ENCODE data around the gene LYRM2.
A peak's percentile ranks its signal among the peaks of the same experiment; 100 is the strongest.
"Not testable (repeated sequence)": the region's sequence is repeated elsewhere in the genome, so short reads cannot be mapped to it uniquely, and the experiment has no call there.

Gene LYRM2

GRCh38 chr6:89643406-89643805, 4.9 kb upstream of the LYRM2 start:
- no peaks in the 10 kb centered on the region for H3K9me3 ChIP-seq (ENCODE audit: severe bottlenecking)
- H3K4me3 ChIP-seq (ENCODE audit: low read depth, low read length): no peak overlapping the region
- no peak overlapping the region for H3K27ac ChIP-seq
- DNase-seq: no peak
- H3K27me3 ChIP-seq (ENCODE audit: insufficient read depth, low read depth, severe bottlenecking): no peaks in the 10 kb centered on the region
- peaks cover 54% of the 10 kb centered on the region for H3K36me3 ChIP-seq
- TF ChIP-seq CTCF (IDR thresholded peaks at IDR 0.05; ENCODE audit: low read depth, low read length): no peak

GRCh38 chr6:89642956-89643355, 4.4 kb upstream of the LYRM2 start:
- Histone ChIP-seq H3K36me3 (peaks cover 53% of the 10 kb centered on the region), H3K9me3 (ENCODE audit: severe bottlenecking) (no peaks in the 10 kb centered on the region), H3K27ac (no peak overlapping the region), H3K27me3 (ENCODE audit: insufficient read depth, low read depth, severe bottlenecking) (no peaks in the 10 kb centered on the region), H3K4me3 (ENCODE audit: low read depth, low read length) (no peak overlapping the region)
- no peak for DNase-seq
- no peak for TF ChIP-seq CTCF (IDR thresholded peaks at IDR 0.05; ENCODE audit: low read depth, low read length)

GRCh38 chr6:89641581-89641980, 3.0 kb upstream of the LYRM2 start:
- H3K27ac ChIP-seq; H3K9me3 ChIP-seq (ENCODE audit: severe bottlenecking); H3K27me3 ChIP-seq (ENCODE audit: insufficient read depth, low read depth, severe bottlenecking); H3K4me3 ChIP-seq (ENCODE audit: low read depth, low read length); DNase-seq: not testable (repeated sequence)
- H3K36me3 ChIP-seq: peaks cover 44% of the 10 kb centered on the region

- TF ChIP-seq CTCF (IDR thresholded peaks at IDR 0.05; ENCODE audit: low read depth, low read length): no peak
- Histone ChIP-seq H3K4me3 (ENCODE audit: low read depth, low read length) (no peak overlapping the region), H3K9me3 (ENCODE audit: severe bottlenecking) (no peaks in the 10 kb centered on the region), H3K27me3 (ENCODE audit: insufficient read depth, low read depth, severe bottlenecking) (no peaks in the 10 kb centered on the region), H3K27ac (peak overlapping the region; percentile 50), H3K36me3 (peaks cover 38% of the 10 kb centered on the region)
- peak; percentile 16 for DNase-seq
These were observed 2.3 kb upstream of the LYRM2 start for GRCh38 chr6:89640804-89641203.

GRCh38 chr6:89637960-89638319, 607 bp downstream of the LYRM2 start:
- H3K27me3 ChIP-seq (ENCODE audit: insufficient read depth, low read depth, severe bottlenecking): no peaks in the 10 kb centered on the region
- H3K27ac ChIP-seq: peak overlapping the region; percentile 89
- peaks cover 15% of the 10 kb centered on the region for H3K36me3 ChIP-seq
- no peak for TF ChIP-seq CTCF (IDR thresholded peaks at IDR 0.05; ENCODE audit: low read depth, low read length)
- no peaks in the 10 kb centered on the region for H3K9me3 ChIP-seq (ENCODE audit: severe bottlenecking)
- H3K4me3 ChIP-seq (ENCODE audit: low read depth, low read length): peak overlapping the region; percentile 89
- peak; percentile 24 for DNase-seq

- not testable (repeated sequence) for H3K4me3 ChIP-seq (ENCODE audit: low read depth, low read length); DNase-seq; H3K27me3 ChIP-seq (ENCODE audit: insufficient read depth, low read depth, severe bottlenecking); H3K27ac ChIP-seq; H3K9me3 ChIP-seq (ENCODE audit: severe bottlenecking); H3K36me3 ChIP-seq
These were observed 2.1 kb downstream of the LYRM2 start for GRCh38 chr6:89636412-89636811.

GRCh38 chr6:89630488-89630887, 8.1 kb downstream of the LYRM2 start:
- no peak overlapping the region for H3K27ac ChIP-seq
- peaks cover 9% of the 10 kb centered on the region for H3K36me3 ChIP-seq
- H3K27me3 ChIP-seq (ENCODE audit: insufficient read depth, low read depth, severe bottlenecking): no peaks in the 10 kb centered on the region
- no peak overlapping the region for H3K4me3 ChIP-seq (ENCODE audit: low read depth, low read length)
- no peak for DNase-seq
- H3K9me3 ChIP-seq (ENCODE audit: severe bottlenecking): no peaks in the 10 kb centered on the region
- TF ChIP-seq CTCF (IDR thresholded peaks at IDR 0.05; ENCODE audit: low read depth, low read length): no peak

Measured in WERI-Rb-1 (cell line).